ENCODE measurements around the gene TCF7L2. TPM values are rescaled to one million over a fixed set of nuclear protein-coding genes. Genes with fewer than 3 reads are reported as not detected.

TCF7L2 gene
- total and polyA plus RNA-seq, 9 of the 15 experiments (the other 6 are each of a cell fraction or from before 2014, with no cell fraction given), result 0.32 to 2.8 (median 0.92) TPM

- POLR2A ChIA-PET, result no interaction called here
Observed at GRCh38 chr10:112913255-112913654, 36.8 kb upstream of the TCF7L2 start.

DNA sequence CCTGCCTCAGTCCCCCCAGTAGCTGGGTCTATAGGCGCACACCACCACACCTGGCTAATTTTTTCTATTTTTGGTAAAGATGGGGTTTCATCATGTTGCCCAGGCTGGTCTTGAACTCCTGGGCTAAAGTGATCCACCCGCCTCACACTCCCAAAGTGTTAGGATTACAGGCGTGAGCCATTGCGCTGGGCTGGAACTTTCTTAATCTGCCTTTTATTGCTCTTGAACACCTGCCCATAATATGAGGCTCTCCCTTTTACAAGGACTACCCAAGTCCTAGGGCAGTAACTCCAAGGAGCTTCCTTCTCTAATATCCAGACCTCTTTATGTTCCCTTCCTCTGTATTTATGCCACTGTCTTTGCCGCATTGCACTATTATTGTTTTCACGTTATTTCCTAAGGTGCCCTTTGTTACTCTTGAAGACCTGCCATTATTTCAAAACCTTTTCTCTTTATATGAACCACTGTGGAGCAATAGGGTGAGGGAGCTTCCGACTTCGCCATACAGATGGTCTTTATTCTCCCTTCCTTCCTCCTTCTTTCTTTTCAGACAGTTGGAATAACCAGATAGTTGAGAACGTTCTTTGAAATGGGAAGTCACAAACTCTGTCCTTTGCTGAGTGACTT, 36.3 kb upstream of the TCF7L2 start:
- H4K20me1 ChIP-seq (replicated peaks; ENCODE audit: control insufficient read depth, insufficient read depth, low read length), result no peaks in the 10 kb centered on the region
- no peaks in the 10 kb centered on the region for H3K9me3 ChIP-seq (replicated peaks; ENCODE audit: control insufficient read depth, insufficient read depth, low read depth, low read length)
- intact Hi-C loops (cut with micrococcal nuclease), result no loop called here
- no peaks in the 10 kb centered on the region for H3K79me2 ChIP-seq (ENCODE audit: control insufficient read depth, insufficient read depth, low read length)
- in situ Hi-C loops (cut with MboI), result no loop called here
- no peak overlapping the region for H3K9ac ChIP-seq (ENCODE audit: insufficient read depth in 1 of 2, low read depth in 2 of 2, low read length in 2 of 2)
- H3K27ac ChIP-seq (ENCODE audit: extremely low read depth, low read depth, low read length), result no peak overlapping the region
- FAIRE-seq, result no peak
- H3K36me3 ChIP-seq (ENCODE audit: control insufficient read depth, insufficient read depth, low read length), result no peaks in the 10 kb centered on the region
- DNase-seq (ENCODE audit: extremely low read depth in 1 of 4, low spot score in 3 of 4), result no peak
- H3K4me2 ChIP-seq (ENCODE audit: insufficient read depth, low read length), result no peak overlapping the region
- no peak for ATAC-seq
- POLR2A ChIA-PET, result no interaction called here
- no peaks in the 10 kb centered on the region for H3K9me1 ChIP-seq (ENCODE audit: control insufficient read depth, insufficient read depth, low read length)
- H3K4me3 ChIP-seq, result no peak overlapping the region
- no peaks in the 10 kb centered on the region for H3K27me3 ChIP-seq (ENCODE audit: control insufficient read depth in 2 of 2, insufficient read depth in 2 of 2, low read length in 2 of 2)
- WGBS (ENCODE audit: insufficient coverage, low coverage, missing lambda C conversion rate), result 40% methylated on average over 8 of the region's 9 CpGs
- CTCF ChIA-PET (ENCODE audit: low intra/inter-chr PET ratio), result no interaction called here
- no TSS peak for BruUV-seq (replicated peaks)
- no peak overlapping the region for H2AFZ ChIP-seq (ENCODE audit: low read depth, low read length)
- peaks cover 0 to 6% of the 10 kb centered on the region in 2 experiments; a peak in 3 of 5 replicates for H3K4me1 ChIP-seq (replicated peaks in 1 of 2; ENCODE audit: control insufficient read depth in 2 of 2, insufficient read depth in 2 of 2, low read length in 2 of 2)
- TF ChIP-seq ZNF431 (CRISPR knock-in tag; IDR thresholded peaks at IDR 0.05) (no peak), ESRRB (CRISPR knock-in tag; IDR thresholded peaks at IDR 0.05; ENCODE audit: borderline replicate concordance) (no peak)

More at GRCh38 chr10:112913255-112913654, 36.8 kb upstream of the TCF7L2 start:
- no CpG with 5 or more reads among the region's 1 CpG for WGBS (ENCODE audit: insufficient coverage, low coverage, missing lambda C conversion rate)
- H4K20me1 ChIP-seq (replicated peaks; ENCODE audit: control insufficient read depth, insufficient read depth, low read length), result no peaks in the 10 kb centered on the region
- no peak for DNase-seq (ENCODE audit: extremely low read depth in 1 of 4, low spot score in 3 of 4)
- no peaks in the 10 kb centered on the region for H3K9me1 ChIP-seq (ENCODE audit: control insufficient read depth, insufficient read depth, low read length)
- H2AFZ ChIP-seq (ENCODE audit: low read depth, low read length), result no peak overlapping the region
- peaks cover 0 to 6% of the 10 kb centered on the region in 2 experiments; a peak in 3 of 5 replicates for H3K4me1 ChIP-seq (replicated peaks in 1 of 2; ENCODE audit: control insufficient read depth in 2 of 2, insufficient read depth in 2 of 2, low read length in 2 of 2)
- in situ Hi-C loops (cut with MboI) (no loop called here), intact Hi-C loops (cut with micrococcal nuclease) (no loop called here)
- H3K27me3 ChIP-seq (ENCODE audit: control insufficient read depth in 2 of 2, insufficient read depth in 2 of 2, low read length in 2 of 2), result no peaks in the 10 kb centered on the region
- no peak for FAIRE-seq
- no peaks in the 10 kb centered on the region for H3K79me2 ChIP-seq (ENCODE audit: control insufficient read depth, insufficient read depth, low read length)
- no TSS peak for BruUV-seq (replicated peaks)
- no peak overlapping the region for H3K9ac ChIP-seq (ENCODE audit: insufficient read depth in 1 of 2, low read depth in 2 of 2, low read length in 2 of 2)
- no peaks in the 10 kb centered on the region for H3K9me3 ChIP-seq (replicated peaks; ENCODE audit: control insufficient read depth, insufficient read depth, low read depth, low read length)
- no peak for ATAC-seq
- H3K4me2 ChIP-seq (ENCODE audit: insufficient read depth, low read length), result no peak overlapping the region
- H3K4me3 ChIP-seq, result no peak overlapping the region
- CTCF ChIA-PET (ENCODE audit: low intra/inter-chr PET ratio), result no interaction called here
- no peaks in the 10 kb centered on the region for H3K36me3 ChIP-seq (ENCODE audit: control insufficient read depth, insufficient read depth, low read length)
- TF ChIP-seq, protein P1, sequence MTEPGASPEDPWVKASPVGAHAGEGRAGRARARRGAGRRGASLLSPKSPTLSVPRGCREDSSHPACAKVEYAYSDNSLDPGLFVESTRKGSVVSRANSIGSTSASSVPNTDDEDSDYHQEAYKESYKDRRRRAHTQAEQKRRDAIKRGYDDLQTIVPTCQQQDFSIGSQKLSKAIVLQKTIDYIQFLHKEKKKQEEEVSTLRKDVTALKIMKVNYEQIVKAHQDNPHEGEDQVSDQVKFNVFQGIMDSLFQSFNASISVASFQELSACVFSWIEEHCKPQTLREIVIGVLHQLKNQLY (CRISPR knock-in tag; conservative IDR thresholded peaks at IDR 0.05), result no peak
- peak; percentile 90 for TF ChIP-seq EGR1 (conservative IDR thresholded peaks at IDR 0.05)
- TF ChIP-seq, protein P2, sequence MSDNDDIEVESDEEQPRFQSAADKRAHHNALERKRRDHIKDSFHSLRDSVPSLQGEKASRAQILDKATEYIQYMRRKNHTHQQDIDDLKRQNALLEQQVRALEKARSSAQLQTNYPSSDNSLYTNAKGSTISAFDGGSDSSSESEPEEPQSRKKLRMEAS (CRISPR knock-in tag; IDR thresholded peaks at IDR 0.05), result no peak
- H3K27ac ChIP-seq (ENCODE audit: extremely low read depth, low read depth, low read length), result no peak overlapping the region
